ENCODE measurements around the gene FAM240A. TPM values are rescaled to one million over a fixed set of nuclear protein-coding genes. Genes with fewer than 3 reads are reported as not detected.

FAM240A gene
- polyA plus RNA-seq, 4 donors, result 0.08 to 0.26 (median 0.17) TPM; not detected in 1

GRCh38 chr3:46619845-46620778, 7.8 kb downstream of the FAM240A start:
- no peak for DNase-seq (ENCODE audit: low read depth in 4 of 4, low spot score in 3 of 4)

- no peak for DNase-seq (ENCODE audit: low read depth in 4 of 4, low spot score in 3 of 4)
Observed at GRCh38 chr3:46624533-46624932, 12.2 kb downstream of the FAM240A start.

GRCh38 chr3:46624975-46625490, 12.7 kb downstream of the FAM240A start:
- DNase-seq (ENCODE audit: low read depth in 4 of 4, low spot score in 3 of 4), result no peak

DNA sequence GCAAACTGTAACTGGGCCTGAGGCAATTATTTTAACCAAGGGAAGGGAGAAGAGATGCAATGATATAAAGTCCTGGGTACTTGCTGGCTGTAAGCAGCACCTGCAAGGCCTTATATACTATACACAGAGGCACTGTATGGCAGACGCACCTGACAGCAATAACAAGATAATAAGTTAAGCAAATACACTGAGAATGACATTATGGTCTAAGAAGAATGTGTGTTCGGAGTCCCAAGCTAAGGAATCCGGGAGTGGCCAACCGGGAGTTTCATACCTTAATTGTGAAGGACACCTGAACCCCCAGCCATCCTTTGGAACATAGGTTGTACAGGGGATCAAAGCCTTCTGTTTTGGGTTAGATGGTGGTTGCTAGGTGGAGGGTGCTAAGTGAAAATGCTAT, 13.7 kb downstream of the FAM240A start:
- DNase-seq (ENCODE audit: low read depth in 4 of 4, low spot score in 3 of 4), result no peak

- DNase-seq (ENCODE audit: low read depth in 4 of 4, low spot score in 3 of 4), result no peak
Observed at GRCh38 chr3:46627078-46627477, 14.8 kb downstream of the FAM240A start.

- no peak for DNase-seq (ENCODE audit: low read depth in 4 of 4, low spot score in 3 of 4)
Observed at GRCh38 chr3:46628901-46629369, 16.6 kb downstream of the FAM240A start.

DNA sequence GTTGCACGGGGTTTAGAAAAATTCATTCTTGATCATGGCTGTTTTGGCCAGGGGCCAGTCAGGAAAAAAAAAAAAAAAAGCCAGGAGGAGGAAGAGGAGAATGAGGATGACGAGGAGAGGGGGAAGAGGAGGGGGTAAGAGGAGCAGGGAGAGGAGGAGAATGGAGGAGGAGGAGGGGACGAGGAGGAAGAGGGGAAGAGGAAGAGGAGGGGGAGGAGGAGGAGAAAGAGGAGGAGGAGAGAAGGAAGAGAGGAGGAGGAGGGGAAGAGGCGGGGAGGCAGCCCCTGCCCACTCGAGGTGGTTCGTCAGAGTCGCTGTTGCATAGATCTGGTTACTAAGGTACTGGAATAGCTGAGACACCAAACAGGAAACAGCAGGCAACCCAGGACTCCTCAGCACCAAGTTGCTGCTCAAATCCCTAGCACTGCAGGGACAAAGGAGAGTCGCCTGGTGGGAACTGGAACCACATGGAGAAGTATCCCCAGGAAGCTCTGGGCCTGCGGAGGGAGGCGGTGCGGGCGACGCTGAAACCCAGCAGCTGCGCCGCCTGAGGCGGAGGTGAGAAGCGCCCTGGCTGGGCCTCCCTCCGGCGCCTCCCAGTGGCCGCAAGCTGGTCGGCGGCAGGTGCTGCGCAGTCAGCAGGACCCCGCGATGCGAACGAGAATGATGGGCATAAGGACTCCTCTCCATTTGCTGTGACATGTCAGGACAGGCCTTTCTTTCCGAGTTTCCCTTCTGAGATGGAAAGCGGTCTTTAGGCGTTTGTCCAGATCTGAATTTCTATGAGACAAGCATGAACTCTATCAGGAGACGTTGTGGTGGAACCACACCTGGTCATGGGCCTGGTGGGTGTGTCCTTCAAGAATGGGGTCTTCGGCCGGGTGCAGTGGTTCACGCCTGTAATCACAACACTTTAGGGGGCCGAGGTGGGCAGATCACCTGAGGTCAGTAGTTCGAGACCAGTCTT, 17.5 kb downstream of the FAM240A start:
- peak; percentile 70 to 81 (median 76) for DNase-seq (ENCODE audit: low read depth in 4 of 4, low spot score in 3 of 4)

DNA sequence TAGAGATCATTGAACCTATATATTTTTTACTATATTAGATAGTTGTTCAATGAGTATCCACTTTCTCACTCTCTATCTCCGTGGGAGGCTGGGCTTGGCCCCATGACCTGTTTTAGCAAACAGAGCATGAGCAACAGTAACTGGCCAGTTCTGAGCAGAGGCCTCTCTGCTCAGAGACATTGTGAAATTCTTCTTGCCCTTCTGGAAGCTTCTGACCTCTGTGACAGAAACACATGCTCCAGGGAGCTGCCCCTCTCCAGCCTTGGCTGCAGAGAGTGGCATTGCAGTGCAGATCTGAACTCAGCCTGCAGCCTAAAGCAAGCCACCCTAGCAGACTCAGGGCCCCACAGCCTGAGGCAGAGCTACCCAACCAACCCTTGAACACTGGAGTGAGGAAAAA, 20.5 kb downstream of the FAM240A start:
- no peak for DNase-seq (ENCODE audit: low read depth in 4 of 4, low spot score in 3 of 4)

- DNase-seq (ENCODE audit: low read depth in 4 of 4, low spot score in 3 of 4), result no peak
Observed at GRCh38 chr3:46634856-46635255, 22.5 kb downstream of the FAM240A start.

DNA sequence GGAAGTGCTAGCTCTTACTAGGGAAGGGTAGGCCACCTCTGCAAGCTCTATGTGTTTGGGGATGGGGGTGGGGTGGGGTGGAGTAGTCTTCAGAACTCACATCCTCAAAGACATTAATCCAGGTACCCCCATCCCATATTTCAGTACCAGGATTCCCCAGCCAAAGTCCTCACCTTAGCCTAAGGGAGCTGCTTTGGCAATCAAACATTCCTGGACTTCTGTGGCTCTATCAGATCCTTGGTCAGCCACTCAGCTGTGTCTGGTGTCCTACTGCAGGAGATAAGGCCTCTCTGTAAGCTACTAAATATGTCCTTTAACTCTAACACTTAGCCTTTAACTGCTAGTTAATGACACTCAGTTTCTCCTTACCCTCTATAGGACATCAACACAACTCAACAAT, 26.9 kb downstream of the FAM240A start:
- DNase-seq (ENCODE audit: low read depth in 4 of 4, low spot score in 3 of 4), result no peak

GRCh38 chr3:46640927-46641326, 28.6 kb downstream of the FAM240A start:
- DNase-seq (ENCODE audit: low read depth in 4 of 4, low spot score in 3 of 4), result no peak

- no peak for DNase-seq (ENCODE audit: low read depth in 4 of 4, low spot score in 3 of 4)
Observed at GRCh38 chr3:46642971-46643370, 30.6 kb downstream of the FAM240A start.

DNA sequence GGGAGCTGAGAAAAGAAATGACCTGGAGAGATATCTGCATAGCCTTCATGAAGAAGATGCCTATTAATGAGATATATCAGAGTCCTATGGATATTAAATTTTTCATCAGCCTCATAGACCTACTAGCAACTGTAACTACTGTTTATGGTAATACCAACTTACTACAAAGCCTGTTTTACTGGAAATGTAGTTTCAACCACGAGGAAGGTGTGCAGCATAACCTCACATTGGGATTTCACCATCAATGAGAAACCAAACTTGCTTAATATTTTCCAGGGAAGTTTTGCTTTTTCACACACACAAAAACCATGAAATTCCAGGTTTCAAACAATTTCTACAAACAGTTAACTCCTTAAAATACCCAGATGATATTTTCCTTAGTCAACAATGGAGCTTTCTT, 31.4 kb downstream of the FAM240A start:
- DNase-seq (ENCODE audit: low read depth in 4 of 4, low spot score in 3 of 4), result no peak

- no peak for DNase-seq (ENCODE audit: low read depth in 4 of 4, low spot score in 3 of 4)
Observed at GRCh38 chr3:46646700-46647099, 34.4 kb downstream of the FAM240A start.

DNA sequence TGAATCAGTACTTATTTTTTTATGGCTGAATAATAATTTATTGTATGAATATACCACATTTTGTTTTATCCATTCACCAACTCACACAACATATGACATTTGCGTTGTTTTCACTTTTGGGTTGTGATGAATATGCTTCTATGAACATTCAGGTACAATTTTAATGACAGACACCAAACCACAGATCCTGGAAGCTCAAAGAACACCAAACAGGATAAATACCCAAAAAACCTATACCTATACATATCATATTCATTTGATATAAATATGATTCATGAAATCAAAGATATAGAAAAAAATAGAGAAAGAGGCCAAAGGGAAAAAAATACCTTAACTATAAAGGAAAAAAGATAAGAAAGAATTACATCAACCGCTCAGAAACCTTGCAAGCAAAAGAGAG, 35.8 kb downstream of the FAM240A start:
- DNase-seq (ENCODE audit: low read depth in 4 of 4, low spot score in 3 of 4), result no peak

DNA sequence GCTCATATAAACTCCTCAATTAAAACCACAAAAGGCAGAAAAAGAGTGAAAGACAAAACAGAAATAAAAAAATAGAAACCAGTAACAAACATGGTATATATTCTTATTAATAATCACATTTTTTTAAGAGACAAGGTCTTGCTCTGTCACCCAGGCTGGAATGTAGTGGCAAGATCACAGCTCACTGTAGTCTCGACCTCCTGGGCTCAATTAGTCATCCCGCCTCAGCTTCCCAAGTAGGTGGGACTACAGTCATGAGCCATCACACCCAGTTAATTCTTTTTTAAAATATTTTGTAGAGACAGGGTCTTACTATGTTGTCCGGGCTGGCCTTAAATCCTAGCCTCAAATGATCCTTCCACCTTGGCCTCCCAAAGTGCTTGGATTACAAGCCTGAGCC, 37.1 kb downstream of the FAM240A start:
- no peak for DNase-seq (ENCODE audit: low read depth in 4 of 4, low spot score in 3 of 4)

DNA sequence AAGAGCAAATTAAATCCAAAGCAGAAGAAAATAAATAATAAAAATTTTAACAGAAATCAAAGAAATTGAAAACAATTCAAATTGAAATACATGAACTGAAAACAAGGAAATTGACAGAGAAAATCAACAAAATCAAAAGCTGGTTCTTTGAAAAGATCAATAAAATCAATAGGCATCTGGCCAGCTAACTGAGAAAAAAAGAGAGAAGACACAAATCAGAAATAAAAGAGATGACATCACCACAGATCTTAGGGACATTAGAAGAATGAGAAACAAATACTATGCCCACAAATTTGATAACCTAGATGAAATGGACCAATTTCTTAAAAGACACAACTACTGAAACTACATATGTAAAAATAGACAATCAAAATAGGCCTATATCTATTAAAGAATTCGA, 38.8 kb downstream of the FAM240A start:
- DNase-seq (ENCODE audit: low read depth in 4 of 4, low spot score in 3 of 4), result no peak

DNA sequence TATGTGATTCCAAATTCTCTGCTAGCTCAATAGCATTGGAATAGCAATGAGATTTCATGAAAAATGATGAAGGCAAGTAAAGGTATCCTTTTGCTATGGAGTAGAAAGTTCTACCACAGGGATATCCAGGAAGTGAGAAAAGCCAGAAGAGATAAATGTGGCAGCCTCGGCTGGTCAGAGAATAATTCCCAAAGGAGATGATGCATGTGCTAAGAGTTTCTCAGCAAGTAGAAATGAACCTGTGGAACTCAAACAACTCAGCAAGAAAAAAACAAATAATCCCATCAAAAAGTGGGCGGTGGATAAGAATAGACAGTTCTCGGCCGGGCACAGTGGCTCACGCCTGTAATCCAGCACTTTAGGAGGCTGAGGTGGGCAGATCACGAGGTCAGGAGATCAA, 42.9 kb downstream of the FAM240A start:
- no peak for DNase-seq (ENCODE audit: low read depth in 4 of 4, low spot score in 3 of 4)

GRCh38 chr3:46656778-46657556, 44.6 kb downstream of the FAM240A start:
- DNase-seq (ENCODE audit: low read depth in 4 of 4, low spot score in 3 of 4), result no peak

DNA sequence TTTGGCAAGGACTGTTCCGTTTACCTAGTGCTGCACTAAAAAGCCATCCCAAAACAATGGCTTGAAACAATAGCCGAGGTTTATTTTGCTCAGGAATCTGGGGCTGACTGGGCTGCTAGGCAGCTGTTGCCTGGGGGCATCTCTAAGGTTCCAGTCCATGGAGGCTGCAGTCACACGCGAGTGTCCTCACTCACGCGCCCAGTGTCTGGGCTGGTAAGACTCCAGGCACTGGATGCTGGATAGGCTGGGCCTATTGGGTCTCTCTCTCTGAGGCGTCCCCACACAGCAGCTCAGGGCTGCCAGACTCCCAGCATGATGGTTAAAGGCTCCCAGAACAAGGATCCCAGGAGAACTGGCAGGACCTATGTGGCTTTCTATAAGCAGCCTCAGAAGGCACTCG, 47.0 kb downstream of the FAM240A start:
- no peak for DNase-seq (ENCODE audit: low read depth in 4 of 4, low spot score in 3 of 4)

Data from right renal pelvis (tissue), 4 donors.